GM18909 (cell line): Measurements from ENCODE around the gene GLB1L3.

Experiments
- ATAC-seq: cut with Tn5 transposase; IDR thresholded peaks from one replicate; pipeline ENCODE4 v1.9.1; 2021; ENCODE audit warnings: mild to moderate bottlenecking; ENCODE audit not compliant: unreplicated experiment, poor library complexity

Gene GLB1L3

GRCh38 chr11:134359646-134360045, 83.5 kb downstream of the GLB1L3 start:
- ATAC-seq, result no peak

GRCh38 chr11:134360050-134360835, 84.1 kb downstream of the GLB1L3 start:
- ATAC-seq, result peak; percentile 84

- no peak for ATAC-seq
Observed at GRCh38 chr11:134361661-134362060, 85.5 kb downstream of the GLB1L3 start.

- no peak for ATAC-seq
Observed at GRCh38 chr11:134362192-134362901, 86.2 kb downstream of the GLB1L3 start.

- no peak for ATAC-seq
Observed at GRCh38 chr11:134363161-134363560, 87.0 kb downstream of the GLB1L3 start.

GRCh38 chr11:134363592-134363991, 87.4 kb downstream of the GLB1L3 start:
- ATAC-seq, result no peak

GRCh38 chr11:134364261-134364660, 88.1 kb downstream of the GLB1L3 start:
- ATAC-seq, result no peak

- no peak for ATAC-seq
Observed at GRCh38 chr11:134365011-134365925, 89.1 kb downstream of the GLB1L3 start.

- ATAC-seq, result no peak
Observed at GRCh38 chr11:134366254-134366653, 90.1 kb downstream of the GLB1L3 start.

- no peak for ATAC-seq
Observed at GRCh38 chr11:134367781-134368180, 91.6 kb downstream of the GLB1L3 start.
